Transverse colon (tissue), 4 donors: Measurements from ENCODE around the gene CEND1. TPM values are rescaled to one million over a fixed set of nuclear protein-coding genes. Genes with fewer than 3 reads are reported as not detected.

Source experiments
- DNase-seq: peaks from one replicate; pipeline ENCODE4 v3.0.0-alpha.2; 2019
- H3K27ac ChIP-seq, 4 donors: fragments of 200-600 bp; sonication (generic); 2 replicates each; pipeline ENCODE4 v1.5.1; 2016 to 2018; ENCODE audit warnings: inconsistent platforms in 4 of 4
- H3K27me3 ChIP-seq: fragments of 200-600 bp; sonication (generic); 2 replicates; pipeline ENCODE4 v1.5.1; 2017; ENCODE audit warnings: inconsistent platforms
- H3K36me3 ChIP-seq, 4 donors: fragments of 200-600 bp; sonication (generic); 2 replicates each; pipeline ENCODE4 v1.5.1; 2017 to 2019; ENCODE audit warnings: inconsistent platforms in 4 of 4
- H3K4me1 ChIP-seq, 4 donors: fragments of 200-600 bp; sonication (generic); 2 replicates each; pipeline ENCODE4 v1.5.1; 2017 to 2020; ENCODE audit warnings: inconsistent platforms in 4 of 4
- H3K4me3 ChIP-seq, 4 donors: fragments of 200-600 bp; sonication (generic); 1 replicate in 1 of 4; 2 replicates in 3 of 4; pipeline versions ENCODE4 v1.5.1 to v1.6.1; 2017 to 2019; ENCODE audit warnings: inconsistent platforms in 4 of 4
- H3K9me3 ChIP-seq, 2 donors: fragments of 200-600 bp; sonication (generic); 2 replicates each; pipeline ENCODE4 v1.5.1; 2017 to 2019; ENCODE audit warnings: inconsistent platforms in 2 of 2
- CTCF ChIP-seq, 5 experiments: fragments of 200-600 bp in 3 of 5; fragments of 450-650 bp in 2 of 5; sonication (generic) in 3 of 5; IDR thresholded peaks; 1 replicate in 2 of 5; 2 replicates in 3 of 5; pipeline ENCODE4 v1.5.1; 2016 to 2017; ENCODE audit warnings: antibody characterized with exemption in 5 of 5, inconsistent platforms in 3 of 5, mild to moderate bottlenecking in 2 of 5, moderate library complexity in 1 of 5
- EP300 ChIP-seq: sonication (generic); formaldehyde crosslinking; IDR thresholded peaks from one replicate; pipeline ENCODE4 v1.6.1; 2017; ENCODE audit warnings: antibody characterized with exemption, low read depth
- POLR2A ChIP-seq: fragments of 450-650 bp; IDR thresholded peaks from one replicate; pipeline ENCODE4 v1.6.1; 2016; ENCODE audit warnings: antibody characterized with exemption, mild to moderate bottlenecking, moderate library complexity
- POLR2AphosphoS5 ChIP-seq, 3 donors: sonication (generic); formaldehyde crosslinking; IDR thresholded peaks; one replicate each; pipeline ENCODE4 v1.6.1; 2016; ENCODE audit warnings: antibody characterized with exemption in 3 of 3
- WGBS, 2 donors: methylation state at CpG; one replicate each; pipeline ENCODE4 v1.1.5; 2018; ENCODE audit warnings: low coverage in 1 of 2; 5-methylcytosine and 5-hydroxymethylcytosine counted together
- in situ Hi-C, 4 donors: fragments of 200-750 bp; cut with MboI; loops; one replicate each; pipeline versions ENCODE4 v1.15.0 to v1.15.1; 2017; ENCODE audit warnings: low sequenced_read_pairs in 3 of 4, low pct_ligation_motif_present in 1 of 4, low pct_unique_long_range_greater_than_20kb in 1 of 4
- intact Hi-C: fragments of 100-400 bp; cut with DNase I; formaldehyde crosslinking; loops from one replicate; pipeline ENCODE4 v1.15.1; 2023; ENCODE audit warnings: low total_unique reads
- total RNA-seq, 4 donors: library from RNA; depleted of rRNA; stranded (reverse); fragments of >200 nt; gene quantifications; one replicate each; pipeline ENCODE4 v1.1.0, GENCODE V29; 2016

Gene CEND1
- total RNA-seq, 4 donors from 2014 or later, result 0.79 to 1.2 TPM; not detected in 2

DNA sequence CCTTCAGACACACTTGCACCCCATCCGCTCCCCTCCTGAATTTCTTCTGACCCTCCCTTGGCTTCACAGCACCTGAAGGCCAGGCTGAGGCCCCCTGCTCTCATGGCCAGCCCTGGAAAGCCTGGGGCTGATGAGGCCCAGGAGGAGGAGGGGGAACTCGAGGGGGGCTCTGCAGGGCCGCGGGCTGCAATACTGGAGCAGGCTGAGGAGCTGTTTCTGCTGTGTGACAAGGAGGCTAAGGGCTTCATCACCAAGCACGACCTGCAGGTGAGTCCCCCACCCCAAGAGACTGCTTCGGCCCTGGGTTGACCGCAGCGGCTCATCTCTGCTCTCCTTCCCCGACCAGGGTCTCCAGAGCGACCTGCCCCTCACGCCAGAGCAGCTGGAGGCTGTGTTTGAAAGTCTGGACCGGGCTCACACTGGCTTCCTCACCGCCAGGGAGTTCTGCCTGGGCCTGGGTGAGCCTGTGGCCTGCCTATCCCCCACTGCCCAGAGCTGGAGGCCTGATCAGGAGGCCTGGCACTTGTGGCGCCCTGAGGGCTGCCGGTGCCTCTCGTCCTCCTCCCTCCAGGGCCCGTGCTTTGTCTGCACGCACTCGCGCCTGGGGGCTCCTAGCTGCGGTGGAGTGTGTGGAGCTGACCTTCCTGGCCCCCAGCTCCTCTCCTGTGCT lies 38.8 kb upstream of the CEND1 start:
- H3K36me3 ChIP-seq, result peaks cover 0 to 14% (median 0%) of the 10 kb centered on the region in 4 donors
- in situ Hi-C loops, result no loop called here
- TF ChIP-seq POLR2AphosphoS5 (IDR thresholded peaks at IDR 0.05), result no peak
- intact Hi-C loops, result no loop called here
- 82% methylated on average over 21 of the region's 21 CpGs; no CpG with 5 or more reads in 1 of the 2 donors for WGBS, 2 donors
- H3K4me3 ChIP-seq, result peak overlapping the region in 1 of 4 donors; percentile 33
- no peaks in the 10 kb centered on the region for H3K9me3 ChIP-seq
- DNase-seq, result no peak
- H3K27me3 ChIP-seq, result peaks cover 70% of the 10 kb centered on the region
- H3K4me1 ChIP-seq, result peaks cover 36 to 89% (median 80%) of the 10 kb centered on the region in 4 donors
- H3K27ac ChIP-seq, result peak overlapping the region; percentile 91 to 95 (median 94)

DNA sequence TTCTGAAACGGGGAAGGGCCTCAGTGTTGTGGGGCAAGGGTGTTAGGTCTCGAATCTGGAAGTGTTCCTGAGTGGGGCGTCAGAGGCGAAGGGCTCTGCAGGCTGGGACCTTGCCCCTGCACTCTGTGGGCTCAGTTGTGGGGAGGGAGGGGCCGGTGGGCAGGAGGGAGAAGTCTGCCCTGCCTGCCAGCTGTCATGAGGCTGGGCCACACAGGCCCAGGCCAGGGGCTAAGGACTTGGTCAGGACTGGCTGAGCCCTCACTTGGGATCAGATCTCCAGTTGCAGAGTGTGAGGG lies 38.0 kb upstream of the CEND1 start, which contains the start of gene CRACR2B:
TSS of gene CRACR2B (plus strand) at position 23 of the 296 bp plus-strand sequence. CDS start 689 bp downstream, outside the sequence.
- in situ Hi-C loops (no loop called here), intact Hi-C loops (no loop called here)
- H3K27me3 ChIP-seq, result peaks cover 70% of the 10 kb centered on the region
- no peaks in the 10 kb centered on the region for H3K9me3 ChIP-seq
- peak within 1 kb of the TSS; percentile 91 to 95 (median 94) for H3K27ac ChIP-seq
- peak; percentile 85 for DNase-seq
- peak within 1 kb of the TSS; percentile 29 to 64 (median 46) for H3K4me3 ChIP-seq
- 17 to 21% methylated on average over 1 to 5 of the region's 5 CpGs for WGBS, 2 donors
- peaks cover 33 to 92% (median 82%) of the 10 kb centered on the region in 4 donors for H3K4me1 ChIP-seq
- TF ChIP-seq EP300 (no peak), POLR2AphosphoS5 (IDR thresholded peaks at IDR 0.05) (peak in 2 of 3 donors; percentile 38 to 46), CTCF (IDR thresholded peaks at IDR 0.05) (no peak), POLR2A (no peak)
- H3K36me3 ChIP-seq, result peaks cover 0 to 14% (median 0%) of the 10 kb centered on the region in 4 donors

GRCh38 chr11:827146-827896 lies 37.4 kb upstream of the CEND1 start:
- peak; percentile 74 for DNase-seq
- peak overlapping the region; percentile 29 to 64 (median 46) for H3K4me3 ChIP-seq
- in situ Hi-C loops, result no loop called here
- H3K4me1 ChIP-seq, result peaks cover 31 to 89% (median 79%) of the 10 kb centered on the region in 4 donors
- TF ChIP-seq EP300 (no peak), POLR2A (peak; percentile 72), CTCF (IDR thresholded peaks at IDR 0.05) (peak in 1 of 5 experiments; percentile 8), POLR2AphosphoS5 (IDR thresholded peaks at IDR 0.05) (peak in 2 of 3 donors; percentile 4 to 41)
- peak overlapping the region; percentile 91 to 95 (median 94) for H3K27ac ChIP-seq
- H3K27me3 ChIP-seq, result peaks cover 70% of the 10 kb centered on the region
- no peaks in the 10 kb centered on the region for H3K9me3 ChIP-seq
- intact Hi-C loops, result no loop called here
- peaks cover 0 to 14% (median 0%) of the 10 kb centered on the region in 4 donors for H3K36me3 ChIP-seq
- WGBS, 2 donors, result 12% methylated on average over 19 of the region's 66 CpGs; no CpG with 5 or more reads in 1 of the 2 donors

DNA sequence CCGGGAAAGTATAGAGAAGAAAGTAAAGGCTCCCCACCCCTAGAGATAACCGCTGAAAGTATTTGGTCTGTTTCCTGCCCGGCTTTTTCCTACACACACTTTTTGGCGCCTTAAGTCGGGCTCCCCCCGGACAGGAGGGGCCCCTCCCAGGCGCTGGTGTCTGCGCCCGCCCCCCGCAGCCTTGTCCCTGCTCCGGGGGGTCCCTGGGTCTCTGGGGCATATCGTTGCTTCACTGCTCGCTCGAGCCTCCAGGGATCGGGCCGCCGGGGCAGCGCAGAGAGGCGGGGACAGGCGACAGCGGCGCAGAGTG lies 36.9 kb upstream of the CEND1 start:
- peak overlapping the region; percentile 25 to 64 (median 46) for H3K4me3 ChIP-seq
- H3K9me3 ChIP-seq, result no peaks in the 10 kb centered on the region
- WGBS, 2 donors, result 3% methylated on average over 16 of the region's 22 CpGs; no CpG with 5 or more reads in 1 of the 2 donors
- intact Hi-C loops, result no loop called here
- no peak for DNase-seq
- H3K36me3 ChIP-seq, result peaks cover 0 to 14% (median 0%) of the 10 kb centered on the region in 4 donors
- peaks cover 66% of the 10 kb centered on the region for H3K27me3 ChIP-seq
- peaks cover 28 to 87% (median 78%) of the 10 kb centered on the region in 4 donors for H3K4me1 ChIP-seq
- in situ Hi-C loops, result no loop called here
- TF ChIP-seq POLR2AphosphoS5 (IDR thresholded peaks at IDR 0.05) (no peak), CTCF (IDR thresholded peaks at IDR 0.05) (no peak), EP300 (no peak), POLR2A (no peak)
- peak overlapping the region; percentile 91 to 95 (median 94) for H3K27ac ChIP-seq
